ENCODE measurements around the gene EN2. TPM values are rescaled to one million over a fixed set of nuclear protein-coding genes. Genes with fewer than 3 reads are reported as not detected.

EN2 gene
- total RNA-seq, 2 experiments from 2014 or later, result not detected

DNA sequence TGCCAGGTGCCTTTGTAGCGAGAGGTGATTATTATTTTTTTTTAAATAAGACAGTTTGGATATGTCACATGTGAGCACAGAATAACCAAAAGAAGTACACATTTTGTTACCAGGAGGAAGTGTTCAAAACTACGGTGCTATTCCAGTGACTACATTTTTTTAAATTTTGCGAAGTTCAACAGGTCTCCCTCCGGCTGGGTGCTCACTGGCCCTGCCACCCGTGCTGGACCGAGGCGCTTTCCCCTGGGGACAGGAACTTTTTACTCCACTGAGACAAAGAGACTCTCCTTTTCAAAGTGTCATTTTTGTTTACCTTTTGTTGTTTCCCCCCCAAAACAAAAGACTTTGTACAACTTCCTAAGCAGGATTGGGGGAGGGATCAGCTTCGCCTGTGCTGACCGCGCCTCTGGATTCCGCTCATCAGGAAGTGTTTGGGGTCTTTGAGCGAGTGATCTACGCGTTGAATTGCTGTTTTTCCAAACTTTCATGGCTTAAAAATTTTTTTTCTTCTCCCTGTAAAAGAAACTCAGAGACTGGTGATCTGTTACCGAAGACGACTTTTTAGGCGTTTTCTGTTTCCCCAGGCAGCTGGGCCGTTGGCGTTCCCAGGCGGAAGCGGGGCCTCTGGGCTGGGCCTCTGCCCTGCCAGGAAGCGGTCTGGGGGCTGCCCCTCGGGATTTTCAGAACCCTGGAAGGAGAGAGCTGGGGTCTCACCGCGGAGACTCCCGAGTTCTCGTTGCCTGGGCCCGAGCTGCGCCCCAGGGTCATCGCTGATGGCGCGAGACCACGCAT is 7.2 kb downstream of the EN2 start:
- Histone ChIP-seq H3K9me3 (ENCODE audit: low read length) (no peaks in the 10 kb centered on the region), H3K9me2 (ENCODE audit: insufficient read depth, low read length) (no peaks in the 10 kb centered on the region), H3K36me3 (ENCODE audit: insufficient read depth, low read length) (no peaks in the 10 kb centered on the region), H3K4me1 (ENCODE audit: insufficient read depth, low read length, poor library complexity, severe bottlenecking) (no peaks in the 10 kb centered on the region), H2AFZ (ENCODE audit: low read length) (no peak overlapping the region), H3K4me2 (ENCODE audit: low read length) (no peak overlapping the region), H3K4me3 (ENCODE audit: low read depth, low read length, poor library complexity, severe bottlenecking) (no peak overlapping the region), H4K20me1 (ENCODE audit: insufficient read depth, low read length) (no peaks in the 10 kb centered on the region), H3K79me2 (ENCODE audit: insufficient read depth, low read depth, low read length) (no peaks in the 10 kb centered on the region), H3K27ac (ENCODE audit: low read depth, low read length, poor library complexity, severe bottlenecking) (no peak overlapping the region)
- BruUV-seq (replicated peaks), result no TSS peak
- intact Hi-C loops (cut with micrococcal nuclease; ENCODE audit: unreplicated experiment), result no loop called here
- CTCF ChIA-PET (ENCODE audit: unreplicated experiment), result no interaction called here
- DNase-seq (ENCODE audit: low spot score), result no peak
- TF ChIP-seq, protein P1, sequence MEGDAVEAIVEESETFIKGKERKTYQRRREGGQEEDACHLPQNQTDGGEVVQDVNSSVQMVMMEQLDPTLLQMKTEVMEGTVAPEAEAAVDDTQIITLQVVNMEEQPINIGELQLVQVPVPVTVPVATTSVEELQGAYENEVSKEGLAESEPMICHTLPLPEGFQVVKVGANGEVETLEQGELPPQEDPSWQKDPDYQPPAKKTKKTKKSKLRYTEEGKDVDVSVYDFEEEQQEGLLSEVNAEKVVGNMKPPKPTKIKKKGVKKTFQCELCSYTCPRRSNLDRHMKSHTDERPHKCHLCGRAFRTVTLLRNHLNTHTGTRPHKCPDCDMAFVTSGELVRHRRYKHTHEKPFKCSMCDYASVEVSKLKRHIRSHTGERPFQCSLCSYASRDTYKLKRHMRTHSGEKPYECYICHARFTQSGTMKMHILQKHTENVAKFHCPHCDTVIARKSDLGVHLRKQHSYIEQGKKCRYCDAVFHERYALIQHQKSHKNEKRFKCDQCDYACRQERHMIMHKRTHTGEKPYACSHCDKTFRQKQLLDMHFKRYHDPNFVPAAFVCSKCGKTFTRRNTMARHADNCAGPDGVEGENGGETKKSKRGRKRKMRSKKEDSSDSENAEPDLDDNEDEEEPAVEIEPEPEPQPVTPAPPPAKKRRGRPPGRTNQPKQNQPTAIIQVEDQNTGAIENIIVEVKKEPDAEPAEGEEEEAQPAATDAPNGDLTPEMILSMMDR (conservative IDR thresholded peaks at IDR 0.05; ENCODE audit: low read length), result no peak
- no peak for TF ChIP-seq EZH2phosphoT487 (IDR thresholded peaks at IDR 0.05; ENCODE audit: borderline replicate concordance, low read depth, low read length)
- POLR2A ChIA-PET, result no interaction called here

DNA sequence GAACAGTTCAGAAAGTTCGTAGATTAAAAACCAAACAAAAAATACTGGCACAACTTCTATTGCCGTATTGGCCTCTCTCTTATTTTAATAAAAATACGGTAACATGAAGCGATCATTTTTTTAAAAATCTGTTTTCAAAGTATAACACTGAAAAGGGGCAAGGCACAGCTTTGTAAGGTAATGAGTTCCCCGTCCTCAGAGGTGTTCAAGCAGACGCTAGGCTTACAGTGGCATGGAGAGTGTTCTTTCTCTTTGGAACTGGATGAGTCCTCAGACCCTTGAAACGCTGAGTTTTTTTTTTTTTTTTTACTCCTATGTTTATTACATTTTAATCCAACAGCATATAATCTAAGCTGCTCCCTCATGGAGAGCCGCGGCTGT is 7.8 kb downstream of the EN2 start:
- no peak overlapping the region for H3K27ac ChIP-seq (ENCODE audit: low read depth, low read length, poor library complexity, severe bottlenecking)
- H3K4me2 ChIP-seq (ENCODE audit: low read length), result no peak overlapping the region
- H3K9me2 ChIP-seq (ENCODE audit: insufficient read depth, low read length), result no peaks in the 10 kb centered on the region
- no peaks in the 10 kb centered on the region for H3K79me2 ChIP-seq (ENCODE audit: insufficient read depth, low read depth, low read length)
- H3K36me3 ChIP-seq (ENCODE audit: insufficient read depth, low read length), result no peaks in the 10 kb centered on the region
- H3K9me3 ChIP-seq (ENCODE audit: low read length), result no peaks in the 10 kb centered on the region
- ChIA-PET POLR2A (interaction anchor here (0.7 kb wide), 2 partner anchors 12 to 1034 kb away, joined by 3 to 5 read pairs; no protein-coding TSS in a partner anchor), CTCF (ENCODE audit: unreplicated experiment) (no interaction called here)
- H2AFZ ChIP-seq (ENCODE audit: low read length), result no peak overlapping the region
- no peak overlapping the region for H3K4me3 ChIP-seq (ENCODE audit: low read depth, low read length, poor library complexity, severe bottlenecking)
- H3K4me1 ChIP-seq (ENCODE audit: insufficient read depth, low read length, poor library complexity, severe bottlenecking), result no peaks in the 10 kb centered on the region
- TF ChIP-seq, protein P1 (conservative IDR thresholded peaks at IDR 0.05; ENCODE audit: low read length), result no peak
- TF ChIP-seq EZH2phosphoT487 (IDR thresholded peaks at IDR 0.05; ENCODE audit: borderline replicate concordance, low read depth, low read length), result no peak
- BruUV-seq (replicated peaks), result no TSS peak
- H4K20me1 ChIP-seq (ENCODE audit: insufficient read depth, low read length), result no peaks in the 10 kb centered on the region
- no peak for DNase-seq (ENCODE audit: low spot score)
- intact Hi-C loops (cut with micrococcal nuclease; ENCODE audit: unreplicated experiment), result no loop called here

GRCh38 chr7:155466142-155466813 is 8.3 kb downstream of the EN2 start:
- Histone ChIP-seq H3K79me2 (ENCODE audit: insufficient read depth, low read depth, low read length) (no peaks in the 10 kb centered on the region), H4K20me1 (ENCODE audit: insufficient read depth, low read length) (no peaks in the 10 kb centered on the region), H3K4me3 (ENCODE audit: low read depth, low read length, poor library complexity, severe bottlenecking) (no peak overlapping the region), H2AFZ (ENCODE audit: low read length) (no peak overlapping the region), H3K4me2 (ENCODE audit: low read length) (no peak overlapping the region), H3K36me3 (ENCODE audit: insufficient read depth, low read length) (no peaks in the 10 kb centered on the region), H3K4me1 (ENCODE audit: insufficient read depth, low read length, poor library complexity, severe bottlenecking) (no peaks in the 10 kb centered on the region), H3K27ac (ENCODE audit: low read depth, low read length, poor library complexity, severe bottlenecking) (no peak overlapping the region), H3K9me2 (ENCODE audit: insufficient read depth, low read length) (no peaks in the 10 kb centered on the region), H3K9me3 (ENCODE audit: low read length) (no peaks in the 10 kb centered on the region)
- intact Hi-C loops (cut with micrococcal nuclease; ENCODE audit: unreplicated experiment), result no loop called here
- no TSS peak for BruUV-seq (replicated peaks)
- TF ChIP-seq EZH2phosphoT487 (IDR thresholded peaks at IDR 0.05; ENCODE audit: borderline replicate concordance, low read depth, low read length), result no peak
- TF ChIP-seq, protein P1 (conservative IDR thresholded peaks at IDR 0.05; ENCODE audit: low read length), result no peak
- no peak for DNase-seq (ENCODE audit: low spot score)
- ChIA-PET POLR2A (interaction anchor here (0.7 kb wide), 2 partner anchors 11 to 1034 kb away, joined by 3 to 5 read pairs; no protein-coding TSS in a partner anchor), CTCF (ENCODE audit: unreplicated experiment) (no interaction called here)

All from OCI-LY7 (cell line).